ENCODE data around the gene MAP7D1.

The MAP7D1 gene

GRCh38 chr1:36166136-36166535 is 10.2 kb downstream of the MAP7D1 start:
- no peak overlapping the region for H3K4me3 ChIP-seq (ENCODE audit: low read length)
- no peak for TF ChIP-seq CTCF (IDR thresholded peaks at IDR 0.05; ENCODE audit: insufficient read depth, low read depth, low read length, missing control alignments)
- DNase-seq (ENCODE audit: low read depth): no peak

- peak; percentile 73 for DNase-seq (ENCODE audit: low read depth)
- no peak for TF ChIP-seq CTCF (IDR thresholded peaks at IDR 0.05; ENCODE audit: insufficient read depth, low read depth, low read length, missing control alignments)
- no peak overlapping the region for H3K4me3 ChIP-seq (ENCODE audit: low read length)
Observed at GRCh38 chr1:36166938-36167905, 11.3 kb downstream of the MAP7D1 start.

GRCh38 chr1:36168514-36168913 is 12.6 kb downstream of the MAP7D1 start:
- no peak overlapping the region for H3K4me3 ChIP-seq (ENCODE audit: low read length)
- no peak for DNase-seq (ENCODE audit: low read depth)
- TF ChIP-seq CTCF (IDR thresholded peaks at IDR 0.05; ENCODE audit: insufficient read depth, low read depth, low read length, missing control alignments): no peak

- DNase-seq (ENCODE audit: low read depth): no peak
- H3K4me3 ChIP-seq (ENCODE audit: low read length): no peak overlapping the region
- no peak for TF ChIP-seq CTCF (IDR thresholded peaks at IDR 0.05; ENCODE audit: insufficient read depth, low read depth, low read length, missing control alignments)
Observed at GRCh38 chr1:36170643-36171412, 14.9 kb downstream of the MAP7D1 start.

- no peak for DNase-seq (ENCODE audit: low read depth)
- no peak overlapping the region for H3K4me3 ChIP-seq (ENCODE audit: low read length)
- no peak for TF ChIP-seq CTCF (IDR thresholded peaks at IDR 0.05; ENCODE audit: insufficient read depth, low read depth, low read length, missing control alignments)
Observed at GRCh38 chr1:36172017-36172747, 16.2 kb downstream of the MAP7D1 start.

- no peak overlapping the region for H3K4me3 ChIP-seq (ENCODE audit: low read length)
- TF ChIP-seq CTCF (IDR thresholded peaks at IDR 0.05; ENCODE audit: insufficient read depth, low read depth, low read length, missing control alignments): no peak
- peak; percentile 92 for DNase-seq (ENCODE audit: low read depth)
Observed at GRCh38 chr1:36172983-36173382, 17.0 kb downstream of the MAP7D1 start.
